Endothelial cell of umbilical vein (primary cell): ENCODE results near the gene DMD.

Experiments used
- EZH2 ChIP-seq: IDR thresholded peaks from 2 replicates; pipeline ENCODE4 v1.6.1; 2012; ENCODE audit warnings: borderline replicate concordance, low read depth, mild to moderate bottlenecking, moderate library complexity, low read length, inconsistent platforms; ENCODE audit not compliant: severe bottlenecking
- FOS ChIP-seq: IDR thresholded peaks from 2 replicates; pipeline ENCODE4 v1.6.1; 2011; ENCODE audit warnings: mild to moderate bottlenecking, low read length, moderate library complexity, borderline replicate concordance; ENCODE audit not compliant: insufficient read depth
- MAX ChIP-seq: IDR thresholded peaks from 2 replicates; pipeline ENCODE4 v1.6.1; 2011; ENCODE audit not compliant: insufficient read depth, insufficient read length
- MYC ChIP-seq: IDR thresholded peaks from one replicate; pipeline ENCODE4 v1.6.1; 2011; ENCODE audit warnings: mild to moderate bottlenecking, low read depth, low read length
- POLR2A ChIP-seq: IDR thresholded peaks from 2 replicates; pipeline ENCODE4 v1.6.1; 2012; ENCODE audit warnings: low read depth, mild to moderate bottlenecking, control low read depth, low read length
- POLR2AphosphoS5 ChIP-seq: IDR thresholded peaks from 2 replicates; pipeline ENCODE4 v1.6.1; 2012; ENCODE audit warnings: low read depth, mild to moderate bottlenecking, control low read depth, low read length, moderate library complexity; ENCODE audit not compliant: insufficient read depth
- TF ChIP-seq, protein P1 (sequence below), 2 donors: IDR thresholded peaks; 1 replicate in 1 of 2; 2 replicates in 1 of 2; pipeline ENCODE4 v1.5.1; 2011; ENCODE audit warnings: low read length in 2 of 2, mild to moderate bottlenecking in 2 of 2, moderate library complexity in 2 of 2, control low read depth in 1 of 2, inconsistent platforms in 1 of 2, low read depth in 1 of 2; ENCODE audit not compliant: insufficient read depth in 1 of 2; ENCODE audit errors: extremely low read depth in 1 of 2

DNA sequence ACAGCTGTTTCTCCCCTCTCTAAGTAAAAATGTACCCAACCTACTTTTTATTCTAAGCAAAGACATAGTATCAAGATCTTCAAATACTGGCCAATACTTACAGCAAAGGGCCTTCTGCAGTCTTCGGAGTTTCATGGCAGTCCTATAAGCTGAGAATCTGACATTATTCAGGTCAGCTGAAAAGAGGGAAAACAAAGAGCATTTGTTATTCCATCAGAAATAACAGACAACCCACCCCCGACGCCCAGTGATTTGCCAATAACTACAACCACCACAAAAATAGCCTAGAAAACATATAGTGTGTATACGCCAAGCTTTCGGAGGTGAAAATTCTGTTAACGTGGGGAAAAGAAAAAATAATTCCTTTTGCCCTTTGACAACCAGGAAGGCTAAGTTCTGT lies 1988.4 kb downstream of the DMD start:
- TF ChIP-seq POLR2AphosphoS5, result no peak
- TF ChIP-seq, protein P1, sequence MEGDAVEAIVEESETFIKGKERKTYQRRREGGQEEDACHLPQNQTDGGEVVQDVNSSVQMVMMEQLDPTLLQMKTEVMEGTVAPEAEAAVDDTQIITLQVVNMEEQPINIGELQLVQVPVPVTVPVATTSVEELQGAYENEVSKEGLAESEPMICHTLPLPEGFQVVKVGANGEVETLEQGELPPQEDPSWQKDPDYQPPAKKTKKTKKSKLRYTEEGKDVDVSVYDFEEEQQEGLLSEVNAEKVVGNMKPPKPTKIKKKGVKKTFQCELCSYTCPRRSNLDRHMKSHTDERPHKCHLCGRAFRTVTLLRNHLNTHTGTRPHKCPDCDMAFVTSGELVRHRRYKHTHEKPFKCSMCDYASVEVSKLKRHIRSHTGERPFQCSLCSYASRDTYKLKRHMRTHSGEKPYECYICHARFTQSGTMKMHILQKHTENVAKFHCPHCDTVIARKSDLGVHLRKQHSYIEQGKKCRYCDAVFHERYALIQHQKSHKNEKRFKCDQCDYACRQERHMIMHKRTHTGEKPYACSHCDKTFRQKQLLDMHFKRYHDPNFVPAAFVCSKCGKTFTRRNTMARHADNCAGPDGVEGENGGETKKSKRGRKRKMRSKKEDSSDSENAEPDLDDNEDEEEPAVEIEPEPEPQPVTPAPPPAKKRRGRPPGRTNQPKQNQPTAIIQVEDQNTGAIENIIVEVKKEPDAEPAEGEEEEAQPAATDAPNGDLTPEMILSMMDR (IDR thresholded peaks at IDR 0.05; ENCODE audit: extremely low read depth in 1 of 2, insufficient read depth in 1 of 2, low read depth in 1 of 2, low read length in 2 of 2), result no peak
- TF ChIP-seq EZH2, result no peak
- no peak for TF ChIP-seq POLR2A
- TF ChIP-seq MYC, result no peak
- TF ChIP-seq FOS, result no peak
- TF ChIP-seq MAX, result no peak
